Measurements from ENCODE around the gene AP3S2. TPM values are rescaled to one million over a fixed set of nuclear protein-coding genes. Genes with fewer than 3 reads are reported as not detected.

The AP3S2 gene
- total and polyA plus RNA-seq, 2 donors (not counting 1 experiment from before 2014, with no cell fraction given): 11.3 to 32.3 TPM

DNA sequence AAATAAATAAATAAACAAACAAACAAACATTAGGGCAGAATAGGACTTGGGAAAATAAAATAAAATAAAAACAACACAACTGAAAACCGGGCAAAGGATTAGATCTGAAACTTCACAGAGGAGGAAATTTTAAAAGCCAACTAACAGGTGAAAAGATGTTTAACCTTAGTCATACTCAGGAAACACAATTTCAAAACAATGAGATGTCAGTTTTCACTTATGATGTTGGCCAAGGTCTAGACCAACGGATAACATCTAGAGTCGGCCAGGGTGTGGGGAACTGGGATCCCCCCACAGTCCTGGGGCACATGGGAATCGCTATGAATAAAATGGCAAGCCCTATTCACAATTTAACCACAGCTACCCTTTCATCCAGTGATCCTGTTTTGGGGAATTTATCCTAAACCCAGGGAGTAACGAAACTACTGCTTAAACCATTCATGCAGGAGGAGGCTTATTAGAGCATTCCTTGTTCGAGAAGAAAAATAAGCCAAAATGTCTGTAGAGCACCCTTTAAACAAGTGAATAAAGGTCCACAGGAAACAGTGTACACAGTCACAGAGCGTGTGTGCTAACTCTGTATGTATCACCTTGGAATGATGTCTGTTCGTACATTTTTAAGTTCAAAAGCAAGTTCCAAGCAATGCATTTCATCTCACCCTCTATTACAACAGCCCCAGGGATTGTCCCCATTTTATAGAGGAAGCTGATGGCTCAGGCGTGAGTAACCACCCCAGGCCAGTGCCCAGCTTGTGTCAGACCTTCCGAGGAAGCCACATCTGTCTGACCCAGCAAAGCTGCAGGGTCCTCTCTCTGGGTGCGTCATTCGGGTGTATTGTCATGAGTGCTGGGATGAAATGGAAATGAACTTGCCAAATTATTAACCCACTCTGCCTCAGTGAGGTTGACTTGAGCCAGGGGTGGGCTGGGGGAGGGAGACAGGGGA lies 72.9 kb downstream of the AP3S2 start:
- Histone ChIP-seq H3K79me2 (ENCODE audit: control insufficient read depth, insufficient read depth, low read length) (no peaks in the 10 kb centered on the region), H2AFZ (ENCODE audit: insufficient read depth, low read depth, low read length, poor library complexity, severe bottlenecking) (no peak overlapping the region), H3K9me3 (ENCODE audit: control extremely low read depth in 1 of 3, control insufficient read depth in 2 of 3, insufficient read depth in 1 of 3, low read length in 2 of 3) (peaks cover 0 to 4% (median 0%) of the 10 kb centered on the region in 3 donors), H3K4me3 (ENCODE audit: control extremely low read depth in 1 of 5, extremely low read depth in 1 of 5, insufficient read depth in 1 of 5, low read depth in 2 of 5, low read length in 4 of 5) (peak overlapping the region in 1 of 5 experiments; percentile 11), H3K27me3 (replicated peaks in 1 of 4; ENCODE audit: control extremely low read depth in 1 of 4, control insufficient read depth in 3 of 4, insufficient read depth in 4 of 4, low read length in 3 of 4) (peaks cover 0 to 17% (median 7%) of the 10 kb centered on the region in 4 experiments), H3K4me2 (replicated peaks; ENCODE audit: low read depth, low read length, poor library complexity, severe bottlenecking) (no peak overlapping the region), H3K4me1 (ENCODE audit: control insufficient read depth in 2 of 2, insufficient read depth in 2 of 2, low read length in 2 of 2) (peaks cover 6 to 13% of the 10 kb centered on the region in 2 donors), H4K20me1 (ENCODE audit: control insufficient read depth, insufficient read depth, low read length, poor library complexity, severe bottlenecking) (no peaks in the 10 kb centered on the region), H3K9ac (ENCODE audit: low read length) (no peak overlapping the region), H3K36me3 (replicated peaks in 1 of 2; ENCODE audit: control extremely low read depth in 1 of 2, control insufficient read depth in 1 of 2, extremely low read depth in 1 of 2, insufficient read depth in 2 of 2, low read length in 1 of 2) (no peaks in the 10 kb centered on the region), H3K27ac (ENCODE audit: low read length in 2 of 2) (no peak overlapping the region)
- WGBS (ENCODE audit: insufficient coverage): 50% methylated on average over 4 of the region's 12 CpGs
- H3K9me3 Mint-ChIP-seq (ENCODE audit: insufficient read depth): no peaks in the 10 kb centered on the region
- ChIA-PET POLR2A (no interaction called here), CTCF (no interaction called here)
- ATAC-seq (ENCODE audit: low read depth): no peak
- H3K4me3 Mint-ChIP-seq: no peak overlapping the region
- peaks cover 45% of the 10 kb centered on the region for H3K27me3 Mint-ChIP-seq
- intact Hi-C loops (cut with micrococcal nuclease): no loop called here
- H3K4me1 Mint-ChIP-seq: peaks cover 13% of the 10 kb centered on the region
- no peak for DNase-seq
- no peak overlapping the region for H3K27ac Mint-ChIP-seq
- TF ChIP-seq, protein P1, sequence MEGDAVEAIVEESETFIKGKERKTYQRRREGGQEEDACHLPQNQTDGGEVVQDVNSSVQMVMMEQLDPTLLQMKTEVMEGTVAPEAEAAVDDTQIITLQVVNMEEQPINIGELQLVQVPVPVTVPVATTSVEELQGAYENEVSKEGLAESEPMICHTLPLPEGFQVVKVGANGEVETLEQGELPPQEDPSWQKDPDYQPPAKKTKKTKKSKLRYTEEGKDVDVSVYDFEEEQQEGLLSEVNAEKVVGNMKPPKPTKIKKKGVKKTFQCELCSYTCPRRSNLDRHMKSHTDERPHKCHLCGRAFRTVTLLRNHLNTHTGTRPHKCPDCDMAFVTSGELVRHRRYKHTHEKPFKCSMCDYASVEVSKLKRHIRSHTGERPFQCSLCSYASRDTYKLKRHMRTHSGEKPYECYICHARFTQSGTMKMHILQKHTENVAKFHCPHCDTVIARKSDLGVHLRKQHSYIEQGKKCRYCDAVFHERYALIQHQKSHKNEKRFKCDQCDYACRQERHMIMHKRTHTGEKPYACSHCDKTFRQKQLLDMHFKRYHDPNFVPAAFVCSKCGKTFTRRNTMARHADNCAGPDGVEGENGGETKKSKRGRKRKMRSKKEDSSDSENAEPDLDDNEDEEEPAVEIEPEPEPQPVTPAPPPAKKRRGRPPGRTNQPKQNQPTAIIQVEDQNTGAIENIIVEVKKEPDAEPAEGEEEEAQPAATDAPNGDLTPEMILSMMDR (IDR thresholded peaks at IDR 0.05): no peak
- no peak for TF ChIP-seq EZH2 (IDR thresholded peaks at IDR 0.05; ENCODE audit: borderline replicate concordance, insufficient read depth, low read depth, low read length, poor library complexity, severe bottlenecking)

DNA sequence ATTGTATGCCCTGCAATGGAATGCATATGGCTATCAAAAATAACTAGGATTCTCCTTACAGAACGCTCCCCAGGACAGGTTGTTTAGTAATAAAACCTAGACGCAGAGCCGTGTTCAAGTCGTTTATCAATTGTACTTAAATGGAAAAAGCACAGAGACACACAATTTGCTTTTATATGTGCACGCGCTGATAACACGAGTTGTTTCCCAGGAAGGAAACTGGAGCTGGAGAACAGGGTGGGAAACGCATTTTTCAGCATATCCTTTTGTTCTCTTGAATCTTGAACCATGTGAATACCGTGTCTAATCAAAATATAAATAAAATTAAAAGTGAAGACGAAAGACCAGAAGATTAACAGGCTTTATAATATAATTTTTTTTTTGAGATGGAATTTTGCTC lies 75.5 kb downstream of the AP3S2 start:
- Histone ChIP-seq H3K9me3 (ENCODE audit: control extremely low read depth in 1 of 3, control insufficient read depth in 2 of 3, insufficient read depth in 1 of 3, low read length in 2 of 3) (peaks cover 0 to 15% (median 0%) of the 10 kb centered on the region in 3 donors), H3K4me2 (replicated peaks; ENCODE audit: low read depth, low read length, poor library complexity, severe bottlenecking) (no peak overlapping the region), H3K9ac (ENCODE audit: low read length) (no peak overlapping the region), H3K4me3 (ENCODE audit: control extremely low read depth in 1 of 5, extremely low read depth in 1 of 5, insufficient read depth in 1 of 5, low read depth in 2 of 5, low read length in 4 of 5) (no peak overlapping the region), H3K27me3 (replicated peaks in 1 of 4; ENCODE audit: control extremely low read depth in 1 of 4, control insufficient read depth in 3 of 4, insufficient read depth in 4 of 4, low read length in 3 of 4) (peaks cover 0 to 37% (median 24%) of the 10 kb centered on the region in 4 experiments), H4K20me1 (ENCODE audit: control insufficient read depth, insufficient read depth, low read length, poor library complexity, severe bottlenecking) (no peaks in the 10 kb centered on the region), H3K79me2 (ENCODE audit: control insufficient read depth, insufficient read depth, low read length) (no peaks in the 10 kb centered on the region), H3K4me1 (ENCODE audit: control insufficient read depth in 2 of 2, insufficient read depth in 2 of 2, low read length in 2 of 2) (peaks cover 14 to 17% of the 10 kb centered on the region in 2 donors), H2AFZ (ENCODE audit: insufficient read depth, low read depth, low read length, poor library complexity, severe bottlenecking) (no peak overlapping the region), H3K36me3 (replicated peaks in 1 of 2; ENCODE audit: control extremely low read depth in 1 of 2, control insufficient read depth in 1 of 2, extremely low read depth in 1 of 2, insufficient read depth in 2 of 2, low read length in 1 of 2) (no peaks in the 10 kb centered on the region), H3K27ac (ENCODE audit: low read length in 2 of 2) (no peak overlapping the region)
- TF ChIP-seq EZH2 (IDR thresholded peaks at IDR 0.05; ENCODE audit: borderline replicate concordance, insufficient read depth, low read depth, low read length, poor library complexity, severe bottlenecking): no peak
- TF ChIP-seq, protein P1 (IDR thresholded peaks at IDR 0.05): no peak
- intact Hi-C loops (cut with micrococcal nuclease): no loop called here
- H3K4me3 Mint-ChIP-seq: no peak overlapping the region
- POLR2A ChIA-PET: no interaction called here
- WGBS (ENCODE audit: insufficient coverage): 94% methylated on average over 6 of the region's 10 CpGs
- H3K27ac Mint-ChIP-seq: no peak overlapping the region
- ATAC-seq (ENCODE audit: low read depth) (no peak), DNase-seq (no peak)
- peaks cover 12% of the 10 kb centered on the region for H3K4me1 Mint-ChIP-seq
- peaks cover 54% of the 10 kb centered on the region for H3K27me3 Mint-ChIP-seq
- no peaks in the 10 kb centered on the region for H3K9me3 Mint-ChIP-seq (ENCODE audit: insufficient read depth)
- CTCF ChIA-PET: no interaction called here

Data from B cell (primary cell).